OCI-LY7 (cell line): ENCODE results near the gene MAU2. TPM values are rescaled to one million over a fixed set of nuclear protein-coding genes. Genes with fewer than 3 reads are reported as not detected.

Source experiments
- BruUV-seq: library from RNA; stranded (reverse); fragments of 400-500 nt; replicated peaks from 2 replicates; lab custom pipeline; 2021; lab: Mats Ljungman, UMichigan
- CTCF ChIA-PET: fragments of 300-600 bp; sonication (Branson Sonifier 250); formaldehyde crosslinking; loops from one replicate; lab custom pipeline; 2022; ENCODE audit warnings: antibody characterized with exemption; ENCODE audit not compliant: unreplicated experiment; lab: Charles Lee
- POLR2A ChIA-PET: fragments of 300-600 bp; sonication (Branson Sonifier 250); formaldehyde crosslinking; loops from one replicate; lab custom pipeline; 2022; ENCODE audit warnings: antibody characterized with exemption; lab: Charles Lee
- DNase-seq: peaks from one replicate; pipeline ENCODE4 v3.0.0-alpha.2; 2015; ENCODE audit warnings: low spot score
- H2AFZ ChIP-seq: fragments of 200-600 bp; sonication (generic), shearing (Covaris generic); 2 replicates; pipeline ENCODE4 v1.6.1; 2014; ENCODE audit warnings: mild to moderate bottlenecking, antibody characterized with exemption, low read length, moderate library complexity
- H3K27ac ChIP-seq: fragments of 200-600 bp; sonication (generic); 2 replicates; pipeline ENCODE4 v1.5.1; 2014; ENCODE audit warnings: mixed run types, low read depth, mild to moderate bottlenecking, moderate library complexity, low read length, inconsistent platforms; ENCODE audit not compliant: poor library complexity, severe bottlenecking
- H3K36me3 ChIP-seq: fragments of 200-600 bp; sonication (generic); 2 replicates; pipeline ENCODE4 v1.6.1; 2014; ENCODE audit warnings: mild to moderate bottlenecking, antibody characterized with exemption, low read length, moderate library complexity, mixed read lengths; ENCODE audit not compliant: insufficient read depth
- H3K4me1 ChIP-seq: fragments of 200-600 bp; sonication (generic); 2 replicates; pipeline ENCODE4 v1.5.1; 2014; ENCODE audit warnings: mild to moderate bottlenecking, low read length; ENCODE audit not compliant: insufficient read depth, poor library complexity, severe bottlenecking
- H3K4me2 ChIP-seq: fragments of 200-600 bp; sonication (generic); 2 replicates; pipeline ENCODE4 v1.6.1; 2014; ENCODE audit warnings: mild to moderate bottlenecking, low read length
- H3K4me3 ChIP-seq: fragments of 200-600 bp; sonication (generic); 2 replicates; pipeline ENCODE4 v1.5.1; 2014; ENCODE audit warnings: mild to moderate bottlenecking, low read depth, low read length; ENCODE audit not compliant: poor library complexity, severe bottlenecking
- H3K79me2 ChIP-seq: fragments of 200-600 bp; sonication (generic); 2 replicates; pipeline ENCODE4 v1.6.1; 2016; ENCODE audit warnings: low read depth, mild to moderate bottlenecking, low read length, moderate library complexity, mixed read lengths; ENCODE audit not compliant: insufficient read depth
- H3K9me2 ChIP-seq: fragments of 200-600 bp; sonication (generic); 2 replicates; pipeline ENCODE4 v1.6.1; 2016; ENCODE audit warnings: mild to moderate bottlenecking, low read length, mixed read lengths; ENCODE audit not compliant: insufficient read depth
- H3K9me3 ChIP-seq: fragments of 200-600 bp; sonication (generic); 2 replicates; pipeline ENCODE4 v1.6.1; 2014; ENCODE audit warnings: mild to moderate bottlenecking, mixed run types, low read length, mixed read lengths
- H4K20me1 ChIP-seq: fragments of 200-600 bp; sonication (generic); 2 replicates; pipeline ENCODE4 v1.6.1; 2014; ENCODE audit warnings: mild to moderate bottlenecking, antibody characterized with exemption, low read length, moderate library complexity, mixed read lengths; ENCODE audit not compliant: insufficient read depth
- CTCF ChIP-seq: fragments of 200-600 bp; sonication (generic); conservative IDR thresholded peaks from 2 replicates; pipeline ENCODE4 v1.5.1; 2014; ENCODE audit warnings: mild to moderate bottlenecking, antibody characterized with exemption, low read length, moderate library complexity, mixed read lengths
- EZH2phosphoT487 ChIP-seq: fragments of 200-600 bp; sonication (generic); IDR thresholded peaks from 2 replicates; pipeline ENCODE4 v1.6.1; 2018; ENCODE audit warnings: low read depth, borderline replicate concordance, mild to moderate bottlenecking, mixed run types, antibody characterized with exemption, low read length, moderate library complexity, mixed read lengths
- intact Hi-C: fragments of 100-400 bp; cut with micrococcal nuclease; formaldehyde crosslinking; loops from one replicate; pipeline ENCODE4 v1.10.0; 2022; ENCODE audit not compliant: unreplicated experiment
- total RNA-seq, 2 experiments: library from RNA; depleted of rRNA in 1 of 2; stranded (reverse); fragments of >200 nt in 1 of 2; shearing (Covaris generic) in 1 of 2; gene quantifications; 2 replicates each; pipeline ENCODE4 v1.2.3, GENCODE V29; 2014 to 2022

MAU2 gene
- total RNA-seq, 2 experiments from 2014 or later: 58.7 to 81.7 TPM

GRCh38 chr19:19407633-19407930 is 87.0 kb downstream of the MAU2 start:
- Histone ChIP-seq H3K79me2 (peaks cover 78% of the 10 kb centered on the region), H3K4me2 (peak overlapping the region; percentile 94), H3K9me2 (no peaks in the 10 kb centered on the region), H3K9me3 (no peaks in the 10 kb centered on the region), H2AFZ (no peak overlapping the region), H3K27ac (no peak overlapping the region), H4K20me1 (peaks cover 35% of the 10 kb centered on the region), H3K4me3 (peak overlapping the region; percentile 80), H3K36me3 (peaks cover 29% of the 10 kb centered on the region), H3K4me1 (peaks cover 45% of the 10 kb centered on the region)
- TF ChIP-seq EZH2phosphoT487 (no peak), CTCF (no peak)
- CTCF ChIA-PET: no interaction called here
- intact Hi-C loops: loop anchor here (1.0 to 10.0 kb wide), 5 partner anchors 41 to 257 kb away; partner anchors contain the start of genes ATP13A1, BORCS8, RFXANK and ZNF101
- BruUV-seq: no TSS peak
- POLR2A ChIA-PET: interaction anchor here (0.6 to 1.3 kb wide), 2 partner anchors 35 to 38 kb away, joined by 3 read pairs; no protein-coding TSS in a partner anchor
- DNase-seq: peak; percentile 16

Other genes with a start within 250 kb of the MAU2 start
- gene TMEM161A, start 182.4 kb upstream of the MAU2 start, total RNA-seq (2014; rRNA removed; shearing (Covaris generic)): 28.4 and 31.2 TPM in 2 replicates
- 38.1 and 40.5 TPM in 2 replicates for gene TMEM161A, start 182.4 kb upstream of the MAU2 start, total RNA-seq (2022)
- 175 and 201 TPM in 2 replicates for gene MEF2B, start 150.6 kb upstream of the MAU2 start, total RNA-seq (2014; rRNA removed; shearing (Covaris generic))
- 295 and 304 TPM in 2 replicates for gene MEF2B, start 150.6 kb upstream of the MAU2 start, total RNA-seq (2022)
- 31.0 and 39.8 TPM in 2 replicates for gene BORCS8, start 128.7 kb upstream of the MAU2 start, total RNA-seq (2014; rRNA removed; shearing (Covaris generic))
- gene BORCS8, start 128.7 kb upstream of the MAU2 start, total RNA-seq (2022): 35.2 and 40.2 TPM in 2 replicates
- gene RFXANK, start 128.6 kb upstream of the MAU2 start, total RNA-seq (2014; rRNA removed; shearing (Covaris generic)): 103 and 105 TPM in 2 replicates
- gene RFXANK, start 128.6 kb upstream of the MAU2 start, total RNA-seq (2022): 114 and 115 TPM in 2 replicates
- gene NR2C2AP, start 117.4 kb upstream of the MAU2 start, total RNA-seq (2014; rRNA removed; shearing (Covaris generic)): 28.6 and 29.7 TPM in 2 replicates
- gene NR2C2AP, start 117.4 kb upstream of the MAU2 start, total RNA-seq (2022): 21.2 and 27.3 TPM in 2 replicates
- not detected in 2 replicates for gene NCAN, start 108.9 kb upstream of the MAU2 start, total RNA-seq (2014; rRNA removed; shearing (Covaris generic))
- gene NCAN, start 108.9 kb upstream of the MAU2 start, total RNA-seq (2022): not detected in 2 replicates
- not detected in 2 replicates for gene TM6SF2, start 47.5 kb upstream of the MAU2 start, total RNA-seq (2014; rRNA removed; shearing (Covaris generic))
- gene TM6SF2, start 47.5 kb upstream of the MAU2 start, total RNA-seq (2022): not detected in 2 replicates
- 34.6 and 37.9 TPM in 2 replicates for gene SUGP1, start 320 bp upstream of the MAU2 start, total RNA-seq (2014; rRNA removed; shearing (Covaris generic))
- gene SUGP1, start 320 bp upstream of the MAU2 start, total RNA-seq (2022): 61.4 and 64.2 TPM in 2 replicates
- gene GATAD2A, start 84.8 kb downstream of the MAU2 start, total RNA-seq (2014; rRNA removed; shearing (Covaris generic)): 62.8 and 73.4 TPM in 2 replicates
- gene GATAD2A, start 84.8 kb downstream of the MAU2 start, total RNA-seq (2022): 126 and 156 TPM in 2 replicates
- gene TSSK6, start 194.7 kb downstream of the MAU2 start, total RNA-seq (2014; rRNA removed; shearing (Covaris generic)): 7.1 and 10.5 TPM in 2 replicates
- gene TSSK6, start 194.7 kb downstream of the MAU2 start, total RNA-seq (2022): 6.4 and 8.7 TPM in 2 replicates
- gene NDUFA13, start 195.4 kb downstream of the MAU2 start, total RNA-seq (2014; rRNA removed; shearing (Covaris generic)): 275 and 320 TPM in 2 replicates
- 421 and 429 TPM in 2 replicates for gene NDUFA13, start 195.4 kb downstream of the MAU2 start, total RNA-seq (2022)
- 5.4 and 6.9 TPM in 2 replicates for gene YJEFN3, start 208.1 kb downstream of the MAU2 start, total RNA-seq (2014; rRNA removed; shearing (Covaris generic))
- 35.3 and 35.8 TPM in 2 replicates for gene YJEFN3, start 208.1 kb downstream of the MAU2 start, total RNA-seq (2022)
- gene CILP2, start 217.4 kb downstream of the MAU2 start, total RNA-seq (2014; rRNA removed; shearing (Covaris generic)): 0.19 TPM in 1 of 2 replicates, not detected in the other
- 0.48 and 0.51 TPM in 2 replicates for gene CILP2, start 217.4 kb downstream of the MAU2 start, total RNA-seq (2022)